ELF-1 (cell line): ENCODE data around the gene SCPEP1.
"Not testable (repeated sequence)": the region's sequence is repeated elsewhere in the genome, so short reads cannot be mapped to it uniquely, and the experiment has no call there.

Source experiments
- DNase-seq: peaks from one replicate; pipeline ENCODE4 v3.0.0-alpha.2; 2016; ENCODE audit warnings: low read depth, low spot score

Gene SCPEP1

DNA sequence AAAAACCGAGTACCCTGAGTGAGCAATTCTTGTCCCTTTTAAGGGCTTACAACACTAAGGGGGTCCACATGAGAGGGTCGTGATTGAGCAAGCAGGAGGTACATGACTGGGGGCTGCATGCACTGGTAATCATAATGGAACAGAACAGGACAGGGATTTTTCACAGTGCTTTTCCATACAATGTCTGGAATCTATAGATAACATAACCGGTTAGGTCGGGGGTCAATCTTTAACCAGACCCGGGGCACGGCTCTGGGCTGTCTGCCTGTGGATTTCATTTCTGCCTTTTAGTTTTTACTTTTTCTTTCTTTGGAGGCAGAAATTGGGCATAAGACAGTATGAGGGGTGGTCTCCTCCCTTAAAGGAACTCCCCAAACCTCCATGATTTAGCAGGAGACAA lies 12.2 kb upstream of the SCPEP1 start:
- not testable (repeated sequence) for DNase-seq

DNA sequence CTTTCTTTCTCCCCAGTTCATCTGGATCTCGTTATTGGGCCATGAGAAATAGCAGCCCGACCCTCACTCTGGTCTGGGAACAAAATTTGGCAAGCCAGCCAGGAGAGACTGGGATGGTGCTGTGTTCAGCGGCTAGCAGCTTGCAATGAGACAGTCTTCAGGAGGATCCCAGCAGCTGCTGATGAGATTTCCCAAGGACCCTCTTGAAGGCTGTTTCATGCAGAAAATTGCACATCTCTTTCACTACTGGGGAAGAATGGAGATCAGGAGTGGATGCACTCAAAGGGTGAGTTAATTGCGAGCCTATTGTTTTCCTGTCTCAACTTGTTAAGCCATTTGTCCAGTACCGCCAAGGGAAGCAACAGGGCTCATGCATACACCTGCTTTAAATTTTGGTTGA lies 11.6 kb upstream of the SCPEP1 start:
- DNase-seq, result no peak

DNA sequence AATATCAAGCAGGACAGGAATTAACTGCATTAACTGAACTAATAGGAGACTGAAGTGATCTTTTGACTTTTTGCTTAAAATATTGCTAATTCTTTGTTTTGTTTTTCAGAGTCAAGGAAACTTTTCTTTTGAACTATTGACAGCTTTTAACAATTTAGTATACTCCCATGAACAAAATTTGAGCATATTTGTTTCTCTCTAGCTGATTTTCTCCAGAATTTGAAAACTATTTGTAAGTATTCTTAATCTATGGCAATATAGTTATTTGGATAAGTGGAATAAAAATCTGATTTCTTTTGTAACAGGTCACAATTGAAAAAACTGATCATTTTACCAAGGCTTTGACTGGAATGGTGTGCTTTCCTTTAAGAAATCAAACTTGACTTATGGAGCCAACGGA lies 7.0 kb upstream of the SCPEP1 start:
- no peak for DNase-seq

DNA sequence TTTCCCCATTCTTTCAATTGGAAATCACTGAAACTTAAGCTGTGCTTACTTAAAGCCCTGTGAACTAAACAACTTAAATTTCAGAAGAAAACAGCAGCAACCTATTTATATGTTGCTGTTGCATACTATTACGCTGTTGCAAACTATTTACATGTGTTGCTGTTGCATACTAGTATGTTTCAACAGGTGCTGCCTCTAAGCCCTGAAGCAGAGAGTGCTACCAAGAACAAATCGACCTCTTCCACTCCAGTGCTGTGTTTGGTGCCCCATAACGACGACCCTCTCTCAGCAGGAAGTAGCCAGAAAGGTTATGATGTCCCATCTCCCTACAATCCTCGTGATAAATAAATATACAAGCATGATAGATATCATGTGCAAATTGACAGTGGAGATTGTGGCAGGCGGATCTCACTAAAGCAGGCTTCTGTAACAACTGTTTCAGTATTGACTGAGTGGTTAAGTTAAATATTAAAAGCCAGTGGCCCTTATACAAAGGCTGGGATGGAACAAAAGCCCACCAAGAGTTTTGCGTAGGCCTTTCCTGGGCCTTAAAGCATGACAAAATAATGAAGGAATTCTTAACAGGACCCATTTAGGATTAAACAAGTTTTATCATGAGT lies 5.7 kb upstream of the SCPEP1 start:
- no peak for DNase-seq

DNA sequence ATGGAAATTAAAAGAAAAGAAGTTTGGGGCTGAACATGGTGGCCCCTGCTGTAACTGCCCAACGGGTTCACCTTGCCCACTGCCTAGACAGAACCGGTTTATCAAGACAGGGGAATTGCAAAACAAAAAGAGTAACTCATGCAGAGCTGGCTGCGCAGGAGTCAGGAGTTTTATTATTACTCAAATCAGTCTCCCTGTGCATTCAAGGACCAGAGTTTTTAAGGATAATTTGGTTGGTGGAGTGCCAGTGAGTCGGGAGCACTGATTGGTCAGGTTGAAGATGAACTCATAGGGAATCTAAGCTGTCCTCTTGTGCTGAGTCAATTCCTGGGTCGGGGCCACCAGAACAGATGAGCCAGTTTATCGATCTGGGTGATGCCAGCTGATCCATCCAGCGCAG lies 4.4 kb upstream of the SCPEP1 start:
- DNase-seq, result no peak

DNA sequence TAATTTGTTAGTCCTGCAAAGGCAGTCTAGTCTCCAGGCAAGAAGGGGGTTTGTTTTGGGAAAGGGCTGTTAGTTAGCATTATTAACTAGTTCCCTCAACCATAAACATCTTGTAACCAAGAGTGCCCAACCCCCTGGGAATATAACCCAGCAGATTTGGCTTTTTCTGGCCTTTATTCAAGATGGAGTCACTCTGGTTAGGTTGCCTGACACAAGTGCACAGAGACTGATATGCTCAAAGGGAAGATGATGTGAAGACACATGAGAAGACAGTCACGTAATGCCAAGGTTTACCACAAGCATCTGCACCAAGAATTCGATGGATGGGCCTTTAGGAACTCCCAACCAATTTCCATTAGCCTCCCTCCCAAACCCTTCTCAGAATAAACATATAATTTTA lies 3.9 kb upstream of the SCPEP1 start:
- no peak for DNase-seq

DNA sequence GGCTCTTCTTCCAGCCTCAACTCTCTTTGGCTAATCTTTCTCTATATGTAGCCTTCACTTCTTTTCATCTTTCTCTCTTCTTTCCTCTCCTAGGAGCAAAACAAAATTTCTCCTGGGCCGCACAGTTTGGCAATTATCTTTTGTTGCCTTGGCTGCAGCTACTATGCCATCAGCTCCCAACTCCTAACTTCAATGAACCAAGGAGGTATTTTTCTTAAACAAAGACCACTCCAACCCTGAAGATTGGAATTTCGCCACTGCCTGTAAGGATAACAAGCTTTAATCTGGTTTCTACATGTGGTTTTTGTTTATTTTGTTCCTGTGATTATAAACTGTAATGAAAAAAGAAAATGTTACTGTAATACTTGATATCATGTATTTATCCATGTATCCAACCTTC lies 2.3 kb upstream of the SCPEP1 start:
- DNase-seq, result no peak

DNA sequence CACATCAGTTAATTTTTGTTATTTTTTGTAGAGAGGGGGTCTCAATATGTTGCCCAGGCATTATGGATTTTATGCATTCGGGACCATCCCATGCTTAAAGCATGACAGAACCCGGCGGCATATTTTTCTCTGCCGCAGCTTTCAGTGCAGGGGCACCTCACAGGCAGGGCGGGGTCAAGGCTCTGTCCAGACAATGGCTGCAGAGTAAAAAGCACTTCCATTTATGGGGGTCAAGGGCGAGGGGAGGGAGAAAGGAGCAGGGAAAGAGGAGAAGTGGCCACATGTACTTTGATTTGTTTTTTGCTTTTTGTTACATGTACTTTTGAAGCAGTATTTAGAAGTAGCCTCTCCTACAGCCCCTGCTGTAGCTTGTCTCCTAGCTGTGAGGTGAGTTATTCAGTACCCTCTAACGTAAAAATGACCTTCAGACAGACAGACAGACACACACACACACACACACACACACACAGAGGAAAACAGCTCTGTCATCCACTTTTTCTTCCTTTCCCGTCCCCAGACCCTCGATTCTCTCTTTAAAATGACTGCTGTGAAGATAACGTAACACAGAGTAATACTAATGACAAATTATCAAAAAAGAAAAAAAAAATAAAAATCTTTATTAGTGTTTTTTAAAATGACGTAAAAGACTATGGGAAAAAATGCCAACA lies 856 bp upstream of the SCPEP1 start:
- DNase-seq, result no peak

DNA sequence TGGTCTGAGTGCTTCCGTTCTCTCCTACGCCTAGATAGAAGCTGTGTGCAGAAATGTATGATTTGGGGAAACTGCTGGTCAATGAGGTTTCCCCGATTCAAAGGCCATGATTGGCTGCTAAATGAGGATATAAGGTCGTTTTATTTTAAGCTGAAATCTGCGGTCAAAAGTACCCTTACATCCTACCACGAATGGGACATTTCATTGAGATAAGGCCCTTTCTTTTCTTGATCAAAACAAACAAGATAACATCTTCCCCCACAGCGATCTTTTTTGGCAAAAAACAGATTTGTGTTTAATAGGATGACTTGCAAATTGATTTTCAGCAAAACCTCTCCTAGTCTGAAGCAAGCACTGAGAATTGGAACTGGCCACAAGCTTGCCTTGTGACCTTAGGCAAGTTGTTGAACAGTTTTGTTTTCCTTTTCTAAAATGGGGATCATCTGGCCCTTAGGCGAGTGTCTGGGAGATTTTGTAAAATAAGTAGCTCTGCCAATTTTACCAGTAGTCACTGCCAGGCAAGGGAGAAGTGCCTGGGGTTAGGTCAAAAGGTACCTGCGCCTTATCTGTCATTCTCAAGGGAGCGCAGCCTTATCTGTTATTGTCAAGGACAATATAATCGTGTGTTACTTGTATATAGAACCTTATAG lies 635 bp downstream of the SCPEP1 start:
- DNase-seq, result peak; percentile 62

DNA sequence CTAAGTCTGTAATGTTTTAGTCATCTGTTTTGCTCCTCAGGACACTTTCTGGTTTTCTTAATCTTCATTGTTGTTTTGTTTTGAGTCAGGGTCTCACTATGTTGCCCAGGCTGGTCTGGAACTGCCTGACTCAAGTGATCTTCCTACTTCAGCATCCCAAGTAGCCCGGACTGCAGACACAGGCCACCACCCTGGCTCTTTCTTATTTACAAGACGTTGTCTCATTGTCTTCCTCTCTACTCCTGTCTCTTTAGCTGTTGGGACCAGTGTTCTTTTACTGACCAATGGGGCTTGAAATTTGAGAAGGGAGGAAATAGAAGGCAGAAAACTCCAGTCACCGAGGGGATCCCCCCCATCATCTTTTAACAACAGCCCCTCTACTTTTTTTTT lies 1.2 kb downstream of the SCPEP1 start:
- DNase-seq, result peak; percentile 53

DNA sequence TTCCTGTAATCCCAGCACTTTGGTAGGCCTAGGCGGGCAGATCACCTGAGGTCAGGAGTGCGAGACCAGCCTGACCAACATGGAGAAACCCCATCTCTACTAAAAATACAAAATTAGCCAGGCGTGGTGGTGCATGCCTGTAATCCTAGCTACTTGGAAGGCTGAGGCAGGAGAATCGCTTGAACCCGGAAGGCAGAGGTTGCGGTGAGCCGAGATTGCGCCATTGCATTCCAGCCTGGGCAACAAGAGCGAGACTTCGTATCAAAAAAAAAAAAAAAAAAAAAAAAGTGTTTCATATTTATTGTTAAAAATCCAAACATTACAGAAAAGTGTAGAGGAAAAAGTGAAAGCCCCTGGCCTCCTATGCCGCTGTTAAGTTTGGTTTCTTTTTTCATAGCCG lies 2.6 kb downstream of the SCPEP1 start:
- DNase-seq, result not testable (repeated sequence)

DNA sequence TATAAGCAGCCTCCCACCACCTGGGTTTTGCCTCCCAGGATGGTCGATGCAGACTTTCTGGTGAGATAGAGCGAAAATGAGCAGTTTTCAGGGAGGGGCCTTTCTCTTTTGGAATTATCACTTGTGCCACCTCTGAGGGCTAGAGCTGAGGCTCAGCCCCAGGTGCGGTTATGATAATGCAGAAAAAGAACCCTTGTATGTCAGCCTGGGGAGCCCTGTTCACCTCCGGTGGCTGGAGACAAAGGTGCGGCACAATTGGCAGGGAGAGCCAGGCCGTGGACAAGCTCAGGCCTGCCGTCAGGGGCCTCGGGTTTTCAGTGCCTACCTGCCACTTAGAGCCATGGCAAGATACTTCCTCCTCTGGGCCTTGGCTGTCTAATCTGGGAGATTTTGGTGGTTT lies 4.4 kb downstream of the SCPEP1 start:
- no peak for DNase-seq

DNA sequence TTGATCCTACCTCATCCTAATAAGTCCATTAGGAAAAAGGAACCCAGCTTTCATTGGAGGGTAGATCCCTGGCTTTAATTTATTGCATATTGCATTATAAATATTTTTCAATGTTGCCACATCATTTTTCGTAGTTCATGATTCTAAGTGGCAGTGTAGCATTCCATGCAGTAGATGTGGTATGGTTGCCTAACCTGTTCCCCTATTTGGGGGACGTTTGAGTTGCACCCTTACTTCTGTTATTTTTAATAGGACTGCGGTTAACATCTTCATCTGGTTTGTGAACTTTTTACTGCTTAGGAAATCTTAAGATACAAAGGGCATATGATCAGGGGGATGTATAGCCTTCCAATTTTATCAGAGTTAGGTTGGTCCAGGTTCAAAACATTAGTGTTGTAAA lies 5.4 kb downstream of the SCPEP1 start:
- DNase-seq, result no peak

DNA sequence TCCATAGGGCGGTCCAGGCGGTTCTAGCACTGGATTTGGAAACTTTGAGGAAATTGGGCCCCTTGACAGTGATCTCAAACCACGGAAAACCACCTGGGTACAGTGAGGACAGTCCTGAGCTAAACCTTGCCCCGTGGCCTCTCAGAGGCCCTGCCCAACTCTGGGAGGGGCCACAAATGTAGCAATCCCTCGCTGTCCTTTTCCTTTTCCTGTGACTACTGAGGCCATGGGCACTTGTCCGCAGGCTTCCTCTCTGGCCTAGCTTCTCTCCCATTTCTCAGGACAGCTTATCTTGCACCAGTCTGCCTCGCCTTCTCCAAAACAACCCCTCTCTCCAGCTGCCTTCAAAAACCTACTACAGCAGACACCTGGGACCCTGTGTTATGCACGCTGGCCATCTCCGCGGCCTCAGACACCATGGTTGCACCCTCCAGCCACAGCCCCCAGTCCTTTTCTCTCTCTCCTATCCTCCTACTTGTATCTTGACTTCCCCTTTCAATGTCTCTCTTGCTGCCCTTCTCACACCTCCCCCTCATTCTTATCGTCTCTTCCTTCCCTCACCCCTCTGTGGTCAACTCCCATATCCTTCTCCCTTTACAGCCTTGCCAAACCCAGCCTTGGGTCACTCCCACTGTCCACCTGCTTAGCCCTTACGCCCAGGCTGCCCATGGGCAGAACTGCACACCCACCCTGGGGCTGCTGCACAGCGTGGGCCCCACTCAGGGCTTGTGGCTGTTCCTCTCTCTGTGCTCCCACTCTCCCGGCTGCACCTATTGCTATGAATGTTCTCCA lies 7.6 kb downstream of the SCPEP1 start:
- no peak for DNase-seq

DNA sequence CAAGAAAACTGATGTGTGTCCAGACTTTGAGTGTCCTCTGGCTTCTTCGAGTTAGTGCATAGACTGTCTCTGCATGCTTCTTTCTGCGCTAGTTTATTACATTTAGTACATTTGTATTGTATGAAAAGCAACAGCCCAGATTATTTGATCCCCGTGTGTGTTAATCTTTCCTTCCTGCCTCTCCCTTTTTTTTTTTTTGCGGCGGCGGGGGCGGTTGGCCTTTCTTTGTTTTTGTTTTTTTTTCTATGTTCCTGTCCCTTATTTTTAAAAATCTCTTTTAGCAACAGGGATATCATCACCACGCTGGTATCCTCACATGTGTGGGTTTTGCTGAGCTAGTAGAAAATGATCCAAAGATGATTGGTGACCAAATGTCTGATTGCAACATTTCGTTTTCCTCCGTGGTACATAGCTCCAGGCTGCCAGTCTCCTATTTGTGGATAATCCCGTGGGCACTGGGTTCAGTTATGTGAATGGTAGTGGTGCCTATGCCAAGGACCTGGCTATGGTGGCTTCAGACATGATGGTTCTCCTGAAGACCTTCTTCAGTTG lies 9.4 kb downstream of the SCPEP1 start:
- DNase-seq, result no peak

DNA sequence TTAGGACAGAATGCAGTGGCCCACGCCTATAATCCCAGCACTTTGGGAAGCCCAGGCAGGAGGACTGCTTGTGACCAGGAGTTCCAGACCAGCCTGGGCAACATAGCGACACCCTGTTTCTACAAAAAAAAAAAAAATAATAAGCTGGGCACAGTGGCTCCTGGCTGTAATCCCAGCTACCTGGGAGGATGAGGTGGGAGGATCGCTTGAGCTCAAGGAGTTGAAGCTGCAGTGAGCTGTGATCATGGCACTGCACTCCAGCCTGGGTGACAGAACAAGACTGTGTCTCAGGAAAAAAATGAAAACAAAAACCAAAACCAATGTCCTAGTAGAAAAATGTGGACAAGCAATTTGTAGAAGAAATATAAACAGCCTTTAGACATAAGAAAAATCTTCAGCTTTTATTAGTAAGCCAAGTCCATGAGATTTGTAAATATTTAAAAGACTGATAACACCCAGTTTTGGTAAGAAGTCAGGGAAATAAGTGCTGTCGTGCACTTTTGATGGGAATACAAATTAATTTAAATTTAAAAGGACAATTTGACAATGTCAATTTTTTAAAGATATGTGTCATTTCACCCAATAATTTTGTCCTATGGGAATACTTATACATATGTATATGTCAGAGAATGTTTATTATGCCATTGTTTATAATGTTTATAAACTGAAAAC lies 11.1 kb downstream of the SCPEP1 start:
- DNase-seq, result no peak

DNA sequence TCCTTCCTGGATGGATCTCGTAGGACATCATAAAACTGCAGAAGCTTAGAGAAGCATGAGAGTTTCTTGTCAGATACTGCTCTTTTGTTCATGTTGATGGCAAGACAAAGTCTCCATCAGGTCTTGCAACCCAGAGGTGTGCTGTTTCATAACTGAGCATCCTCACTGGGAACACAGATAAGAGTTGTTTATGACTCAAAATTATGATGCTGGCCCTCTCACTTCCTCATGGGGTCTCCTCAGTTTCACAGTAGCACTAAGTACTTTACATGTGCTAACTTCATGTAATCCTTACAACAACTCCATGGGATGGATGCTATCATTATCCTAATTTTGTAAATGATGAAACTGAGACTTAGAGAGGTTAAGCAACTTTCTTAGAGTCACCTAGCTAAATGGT lies 14.4 kb downstream of the SCPEP1 start:
- DNase-seq, result no peak

DNA sequence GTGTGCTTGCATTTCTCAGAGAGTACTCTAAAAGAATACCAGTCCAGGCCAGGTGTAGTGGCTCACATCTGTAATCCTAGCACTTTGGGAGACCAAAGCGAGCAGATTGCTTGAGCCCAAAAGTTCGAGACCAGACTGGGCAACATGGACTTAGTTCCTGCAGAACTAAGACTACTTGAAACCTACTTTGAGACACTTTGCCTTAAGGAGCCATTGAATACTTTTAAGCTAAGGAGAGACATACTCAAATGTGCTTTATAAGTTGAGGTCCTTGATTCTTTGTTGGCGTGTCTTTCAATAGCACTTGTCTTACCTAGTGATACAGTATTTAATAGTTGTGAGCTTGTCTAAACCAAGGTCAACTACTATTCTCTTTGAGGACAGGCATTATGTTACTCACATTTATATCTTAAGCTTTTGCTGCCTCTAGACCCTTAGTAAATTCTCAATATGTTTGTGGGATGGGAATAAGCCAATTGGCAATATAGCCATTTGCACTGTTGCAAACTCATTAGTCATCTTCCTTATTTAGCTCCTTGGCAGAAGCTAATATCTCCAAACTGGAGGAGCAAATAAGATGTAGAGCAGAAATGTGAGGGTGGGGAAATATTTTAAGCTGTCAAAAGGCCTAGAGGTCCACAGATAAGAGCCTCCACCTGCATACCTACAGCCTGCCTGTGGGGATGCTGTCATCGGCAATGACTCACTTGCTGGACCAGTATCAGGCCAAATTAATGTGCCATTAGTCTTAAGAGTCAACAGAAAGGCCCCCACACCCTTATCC lies 16.3 kb downstream of the SCPEP1 start:
- DNase-seq, result no peak

DNA sequence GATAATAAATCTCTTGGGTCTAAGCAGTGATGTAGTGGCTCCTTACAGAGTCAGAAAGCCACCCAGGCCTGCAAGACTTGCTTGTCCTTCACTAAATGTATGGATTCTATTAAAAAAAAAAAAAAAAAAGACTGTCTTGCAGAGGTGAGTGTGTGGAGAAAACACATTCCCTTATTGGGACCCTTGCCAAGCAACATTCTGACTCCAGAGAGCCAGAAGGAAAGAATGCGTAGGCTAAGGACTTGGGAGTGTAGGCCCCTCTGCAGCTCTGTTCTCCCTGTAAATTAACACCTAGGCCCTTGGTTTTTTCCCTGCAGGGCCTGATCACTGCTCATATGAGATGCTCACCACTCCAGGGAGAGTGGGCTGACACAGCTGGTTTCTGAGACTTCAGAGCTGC lies 17.8 kb downstream of the SCPEP1 start:
- no peak for DNase-seq

DNA sequence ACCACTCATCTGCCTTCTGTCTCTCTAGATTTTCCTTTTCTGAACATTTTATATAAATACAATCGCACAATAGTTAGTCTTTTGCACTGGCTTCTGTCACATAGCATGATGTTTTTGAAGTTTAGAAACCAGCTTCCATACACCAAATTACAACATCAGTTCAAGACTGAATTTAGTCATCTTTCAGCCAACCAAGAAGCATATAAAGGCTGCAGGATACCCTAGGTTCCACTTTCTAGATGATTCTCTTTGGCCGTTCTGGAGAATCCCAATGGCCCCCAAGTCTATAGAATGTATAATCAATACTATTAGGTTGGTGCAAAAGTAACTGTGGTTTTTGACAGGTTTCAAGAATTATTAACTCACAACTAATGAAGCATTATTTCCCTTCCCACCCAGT lies 19.4 kb downstream of the SCPEP1 start:
- no peak for DNase-seq

DNA sequence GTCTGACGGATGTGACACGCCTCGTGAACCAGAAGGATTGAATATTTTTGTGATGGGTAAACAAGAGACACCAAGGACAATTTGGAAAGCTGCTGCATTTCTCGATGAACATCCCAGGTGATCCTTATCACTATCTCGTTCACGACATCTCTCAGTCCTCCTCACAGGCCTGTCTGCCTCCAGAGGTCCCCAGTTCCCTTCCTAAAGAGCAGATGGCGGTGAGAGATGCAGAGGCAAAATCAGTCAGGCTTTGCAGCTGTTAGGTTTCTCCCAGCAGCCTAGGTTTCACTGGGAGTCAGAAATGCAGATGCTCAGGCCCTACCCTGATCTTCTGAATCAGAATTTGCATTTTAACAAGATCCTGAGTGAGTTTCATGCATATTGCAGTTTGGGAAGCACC lies 23.6 kb downstream of the SCPEP1 start:
- DNase-seq, result no peak
